Caco-2 (cell line): Measurements from ENCODE around the gene KRT80. TPM values are rescaled to one million over a fixed set of nuclear protein-coding genes. Genes with fewer than 3 reads are reported as not detected.

Experiments used
- BruUV-seq: library from RNA; stranded (reverse); fragments of 400-500 nt; replicated peaks from 2 replicates; lab custom pipeline; 2021; lab: Mats Ljungman, UMichigan
- CTCF ChIA-PET: fragments of 300-600 bp; sonication (Branson Sonifier 250); formaldehyde crosslinking; loops from one replicate; lab custom pipeline; 2022; ENCODE audit warnings: antibody characterized with exemption; lab: Charles Lee
- POLR2A ChIA-PET: fragments of 300-600 bp; sonication (Branson Sonifier 250); formaldehyde crosslinking; loops from one replicate; lab custom pipeline; 2022; ENCODE audit warnings: antibody characterized with exemption; lab: Charles Lee
- DNase-seq, 2 experiments: peaks; one replicate each; pipeline versions ENCODE4 v3.0.0 to v3.0.0-alpha.2; 2020 to 2022
- H3K27me3 ChIP-seq: replicated peaks from 2 replicates; pipeline ENCODE4 v1.6.0; 2011; ENCODE audit warnings: low read length; ENCODE audit not compliant: control insufficient read depth, insufficient read depth
- H3K36me3 ChIP-seq: 2 replicates; pipeline ENCODE4 v1.5.1; 2011; ENCODE audit warnings: low read length; ENCODE audit not compliant: control insufficient read depth, insufficient read depth
- H3K4me1 ChIP-seq: fragments of 250-450 bp; sonication (Bioruptor Pico); 2 replicates; pipeline ENCODE4 v1.5.1; 2020; ENCODE audit warnings: mild to moderate bottlenecking
- H3K4me3 ChIP-seq: 2 replicates; pipeline ENCODE4 v1.5.1; 2011; ENCODE audit warnings: low read depth, mild to moderate bottlenecking, control low read depth, low read length
- H3K9me3 ChIP-seq: fragments of 250-450 bp; sonication (Bioruptor Pico); 2 replicates; pipeline ENCODE4 v1.5.1; 2020; ENCODE audit warnings: mild to moderate bottlenecking, moderate library complexity
- H3K27ac Mint-ChIP-seq: one replicate; pipeline ENCODE4 v1.8.0; 2022; ENCODE audit warnings: mixed read lengths; ENCODE audit not compliant: unreplicated experiment
- H3K27me3 Mint-ChIP-seq: one replicate; pipeline ENCODE4 v1.8.0; 2022; ENCODE audit warnings: mixed read lengths; ENCODE audit not compliant: insufficient read depth, unreplicated experiment
- H3K36me3 Mint-ChIP-seq: one replicate; pipeline ENCODE4 v1.8.0; 2022; ENCODE audit warnings: mild to moderate bottlenecking, mixed read lengths; ENCODE audit not compliant: insufficient read depth, unreplicated experiment
- H3K4me1 Mint-ChIP-seq: one replicate; pipeline ENCODE4 v1.8.0; 2022; ENCODE audit warnings: low read depth, mixed read lengths; ENCODE audit not compliant: unreplicated experiment
- H3K4me3 Mint-ChIP-seq: one replicate; pipeline ENCODE4 v1.8.0; 2022; ENCODE audit warnings: mild to moderate bottlenecking, moderate library complexity, mixed read lengths; ENCODE audit not compliant: unreplicated experiment
- H3K9me3 Mint-ChIP-seq: one replicate; pipeline ENCODE4 v1.8.0; 2022; ENCODE audit warnings: mixed read lengths; ENCODE audit not compliant: unreplicated experiment
- intact Hi-C: fragments of 100-400 bp; cut with micrococcal nuclease; formaldehyde crosslinking; loops from one replicate; pipeline ENCODE4 v1.10.0; 2022; ENCODE audit not compliant: unreplicated experiment
- total RNA-seq: library from RNA; stranded (reverse); gene quantifications from 2 replicates; pipeline ENCODE4 v1.2.3, GENCODE V29; 2022
- TF ChIP-seq, protein P1 (sequence below), 2 experiments: fragments of 200-600 bp in 1 of 2; IDR thresholded peaks; 1 replicate in 1 of 2; 2 replicates in 1 of 2; pipeline versions ENCODE4 v1.5.1 to v1.8.0; 2011 to 2022; ENCODE audit warnings: antibody characterized with exemption in 1 of 2, control low read depth in 1 of 2, inconsistent platforms in 1 of 2, low read depth in 1 of 2, low read length in 1 of 2, mild to moderate bottlenecking in 1 of 2, moderate library complexity in 1 of 2; ENCODE audit not compliant: insufficient read depth in 1 of 2, severe bottlenecking in 1 of 2, unreplicated experiment in 1 of 2

Gene KRT80
- total RNA-seq, 1 experiment from 2014 or later: 0.29 TPM

DNA sequence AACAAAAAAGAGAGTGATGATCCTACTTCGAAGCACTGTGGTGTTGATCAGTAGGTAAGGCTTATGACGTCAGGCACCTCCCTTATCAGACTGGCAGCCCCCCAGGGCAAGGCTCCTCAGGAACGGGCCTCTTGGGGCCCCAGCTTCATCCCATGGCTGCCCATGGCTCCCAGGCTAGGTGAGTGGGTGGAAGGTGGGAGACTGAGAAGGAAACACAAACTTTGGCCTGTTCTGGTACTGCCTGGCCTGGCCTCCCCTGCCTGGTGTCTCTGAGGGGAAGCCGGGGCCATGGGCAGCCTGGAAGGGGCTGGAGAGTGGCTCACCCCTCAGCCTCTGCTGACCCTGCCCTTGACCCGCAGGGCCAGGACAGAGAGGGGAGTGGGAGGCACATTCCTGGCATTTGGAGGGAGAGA, 38.9 kb downstream of the KRT80 start:
- H3K4me1 ChIP-seq: peaks cover 25% of the 10 kb centered on the region
- no peaks in the 10 kb centered on the region for H3K9me3 ChIP-seq
- TF ChIP-seq, protein P1, sequence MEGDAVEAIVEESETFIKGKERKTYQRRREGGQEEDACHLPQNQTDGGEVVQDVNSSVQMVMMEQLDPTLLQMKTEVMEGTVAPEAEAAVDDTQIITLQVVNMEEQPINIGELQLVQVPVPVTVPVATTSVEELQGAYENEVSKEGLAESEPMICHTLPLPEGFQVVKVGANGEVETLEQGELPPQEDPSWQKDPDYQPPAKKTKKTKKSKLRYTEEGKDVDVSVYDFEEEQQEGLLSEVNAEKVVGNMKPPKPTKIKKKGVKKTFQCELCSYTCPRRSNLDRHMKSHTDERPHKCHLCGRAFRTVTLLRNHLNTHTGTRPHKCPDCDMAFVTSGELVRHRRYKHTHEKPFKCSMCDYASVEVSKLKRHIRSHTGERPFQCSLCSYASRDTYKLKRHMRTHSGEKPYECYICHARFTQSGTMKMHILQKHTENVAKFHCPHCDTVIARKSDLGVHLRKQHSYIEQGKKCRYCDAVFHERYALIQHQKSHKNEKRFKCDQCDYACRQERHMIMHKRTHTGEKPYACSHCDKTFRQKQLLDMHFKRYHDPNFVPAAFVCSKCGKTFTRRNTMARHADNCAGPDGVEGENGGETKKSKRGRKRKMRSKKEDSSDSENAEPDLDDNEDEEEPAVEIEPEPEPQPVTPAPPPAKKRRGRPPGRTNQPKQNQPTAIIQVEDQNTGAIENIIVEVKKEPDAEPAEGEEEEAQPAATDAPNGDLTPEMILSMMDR (IDR thresholded peaks at IDR 0.05; ENCODE audit: insufficient read depth in 1 of 2, low read depth in 1 of 2, low read length in 1 of 2, severe bottlenecking in 1 of 2, unreplicated experiment in 1 of 2): no peak
- ChIA-PET POLR2A (no interaction called here), CTCF (no interaction called here)
- no peaks in the 10 kb centered on the region for H3K4me1 Mint-ChIP-seq
- H3K36me3 ChIP-seq: no peaks in the 10 kb centered on the region
- no peak for DNase-seq
- H3K4me3 ChIP-seq: no peak overlapping the region
- H3K27me3 ChIP-seq: no peaks in the 10 kb centered on the region
- intact Hi-C loops: no loop called here
- H3K4me3 Mint-ChIP-seq: no peak overlapping the region
- H3K36me3 Mint-ChIP-seq: no peaks in the 10 kb centered on the region
- BruUV-seq: no TSS peak
- H3K27me3 Mint-ChIP-seq: no peaks in the 10 kb centered on the region
- no peak overlapping the region for H3K27ac Mint-ChIP-seq
- no peaks in the 10 kb centered on the region for H3K9me3 Mint-ChIP-seq

DNA sequence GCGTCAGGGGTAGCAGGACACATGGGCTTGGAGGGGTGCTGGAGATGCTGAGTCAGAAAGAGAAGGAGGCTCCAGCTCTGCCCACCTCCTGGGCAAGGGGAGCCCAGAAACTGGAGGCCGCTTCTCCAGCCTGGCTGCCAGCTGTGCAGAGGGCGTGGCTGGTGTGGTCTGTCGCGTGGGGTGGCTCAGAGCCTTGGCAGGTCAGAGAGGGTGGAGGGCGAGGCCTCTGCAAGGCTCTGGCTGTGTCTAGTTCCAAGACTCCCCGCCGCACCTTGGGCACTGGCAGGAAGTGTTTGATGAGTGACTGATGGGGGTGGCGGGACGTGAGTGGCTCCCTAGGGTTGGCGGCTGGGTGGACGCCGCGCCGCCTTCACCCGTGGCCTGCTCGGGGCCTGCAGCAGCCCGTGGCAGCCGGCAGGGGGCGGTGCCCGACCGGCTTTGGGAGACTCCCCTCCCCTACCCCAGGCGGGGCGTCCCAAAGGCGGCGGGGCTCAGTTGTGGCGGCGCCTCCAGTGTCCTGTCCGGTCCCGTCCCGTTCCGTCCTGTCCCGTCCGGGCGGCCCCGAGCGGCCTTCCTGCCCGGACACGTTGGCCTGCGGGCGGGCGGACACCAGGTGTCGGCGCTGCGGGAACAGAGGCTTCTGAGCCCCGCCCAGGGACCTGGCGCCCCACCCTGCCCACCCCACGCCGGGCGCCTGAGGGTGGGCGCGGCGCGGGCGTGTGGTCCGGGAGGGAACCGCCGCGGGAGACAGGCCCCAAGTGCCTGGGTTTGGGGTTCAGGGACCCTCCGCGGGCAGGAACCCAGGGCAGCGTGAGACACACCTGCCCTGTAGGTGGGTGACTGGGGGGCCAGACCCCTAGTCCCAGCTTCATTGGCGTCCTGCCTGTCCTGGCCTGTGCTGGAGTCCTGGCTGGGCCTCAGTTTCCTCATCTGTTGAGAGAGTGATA, 39.7 kb downstream of the KRT80 start:
- Mint-ChIP-seq H3K9me3 (no peaks in the 10 kb centered on the region), H3K4me1 (no peaks in the 10 kb centered on the region), H3K27ac (no peak overlapping the region), H3K27me3 (no peaks in the 10 kb centered on the region), H3K4me3 (no peak overlapping the region), H3K36me3 (no peaks in the 10 kb centered on the region)
- intact Hi-C loops: no loop called here
- no peak for DNase-seq
- Histone ChIP-seq H3K27me3 (no peaks in the 10 kb centered on the region), H3K36me3 (no peaks in the 10 kb centered on the region), H3K4me3 (no peak overlapping the region), H3K9me3 (no peaks in the 10 kb centered on the region), H3K4me1 (peaks cover 29% of the 10 kb centered on the region)
- BruUV-seq: no TSS peak
- POLR2A ChIA-PET: no interaction called here
- CTCF ChIA-PET: no interaction called here
- TF ChIP-seq, protein P1 (IDR thresholded peaks at IDR 0.05; ENCODE audit: insufficient read depth in 1 of 2, low read depth in 1 of 2, low read length in 1 of 2, severe bottlenecking in 1 of 2, unreplicated experiment in 1 of 2): no peak

DNA sequence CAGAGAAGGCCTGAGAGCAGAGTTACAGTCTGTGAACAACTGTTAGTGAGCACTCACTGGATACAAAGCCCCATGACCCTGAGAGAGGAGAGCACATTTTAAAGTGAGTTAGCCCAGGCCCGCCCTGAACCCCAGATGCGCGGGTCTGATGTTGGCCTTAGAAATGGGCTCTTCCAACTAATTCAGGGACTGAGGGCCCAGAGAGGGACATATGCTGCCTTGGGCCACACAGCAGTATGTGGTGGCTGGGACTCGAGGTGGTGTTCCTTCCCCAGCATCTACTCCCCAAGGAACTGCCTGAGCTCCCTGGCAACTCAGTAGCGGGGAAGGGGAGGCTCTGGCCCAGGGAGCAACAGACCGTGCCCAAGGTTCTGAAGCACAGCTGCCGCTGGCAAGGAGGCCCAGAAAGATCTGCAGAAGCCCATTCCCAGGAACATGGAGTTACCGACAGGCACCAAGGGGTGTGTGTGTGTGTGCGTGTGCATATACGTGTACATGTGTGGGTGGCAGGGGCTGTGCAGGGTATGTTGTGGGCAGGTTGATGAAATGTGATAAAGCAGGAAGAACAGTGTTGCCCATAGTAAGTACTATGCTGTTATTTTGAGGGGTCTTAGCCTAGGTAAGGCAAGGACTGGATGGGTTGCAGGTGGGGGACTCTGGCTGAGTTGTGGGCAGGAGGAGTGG, 40.5 kb downstream of the KRT80 start:
- H3K4me3 ChIP-seq: no peak overlapping the region
- H3K4me1 Mint-ChIP-seq: no peaks in the 10 kb centered on the region

More for the DNA sequence above, 40.5 kb downstream of the KRT80 start:
- POLR2A ChIA-PET: no interaction called here
- DNase-seq: no peak
- no TSS peak for BruUV-seq
- Mint-ChIP-seq H3K9me3 (no peaks in the 10 kb centered on the region), H3K36me3 (no peaks in the 10 kb centered on the region), H3K27ac (no peak overlapping the region), H3K4me3 (no peak overlapping the region), H3K27me3 (no peaks in the 10 kb centered on the region)
- CTCF ChIA-PET: interaction anchor here (0.6 kb wide), 1 partner anchor 127 kb away, joined by 7 read pairs; no protein-coding TSS in a partner anchor
- Histone ChIP-seq H3K27me3 (no peaks in the 10 kb centered on the region), H3K9me3 (no peaks in the 10 kb centered on the region), H3K36me3 (no peaks in the 10 kb centered on the region), H3K4me1 (peaks cover 35% of the 10 kb centered on the region)
- intact Hi-C loops: no loop called here
- TF ChIP-seq, protein P1 (IDR thresholded peaks at IDR 0.05; ENCODE audit: insufficient read depth in 1 of 2, low read depth in 1 of 2, low read length in 1 of 2, severe bottlenecking in 1 of 2, unreplicated experiment in 1 of 2): no peak
